ENCODE data around the gene POU2F3.
A peak's percentile ranks its signal among the peaks of the same experiment; 100 is the strongest.

POU2F3 gene

GRCh38 chr11:120296554-120296953 lies 56.6 kb downstream of the POU2F3 start:
- TF ChIP-seq RAD21 (IDR thresholded peaks at IDR 0.05; ENCODE audit: low read depth): no peak
- TF ChIP-seq, protein P1, sequence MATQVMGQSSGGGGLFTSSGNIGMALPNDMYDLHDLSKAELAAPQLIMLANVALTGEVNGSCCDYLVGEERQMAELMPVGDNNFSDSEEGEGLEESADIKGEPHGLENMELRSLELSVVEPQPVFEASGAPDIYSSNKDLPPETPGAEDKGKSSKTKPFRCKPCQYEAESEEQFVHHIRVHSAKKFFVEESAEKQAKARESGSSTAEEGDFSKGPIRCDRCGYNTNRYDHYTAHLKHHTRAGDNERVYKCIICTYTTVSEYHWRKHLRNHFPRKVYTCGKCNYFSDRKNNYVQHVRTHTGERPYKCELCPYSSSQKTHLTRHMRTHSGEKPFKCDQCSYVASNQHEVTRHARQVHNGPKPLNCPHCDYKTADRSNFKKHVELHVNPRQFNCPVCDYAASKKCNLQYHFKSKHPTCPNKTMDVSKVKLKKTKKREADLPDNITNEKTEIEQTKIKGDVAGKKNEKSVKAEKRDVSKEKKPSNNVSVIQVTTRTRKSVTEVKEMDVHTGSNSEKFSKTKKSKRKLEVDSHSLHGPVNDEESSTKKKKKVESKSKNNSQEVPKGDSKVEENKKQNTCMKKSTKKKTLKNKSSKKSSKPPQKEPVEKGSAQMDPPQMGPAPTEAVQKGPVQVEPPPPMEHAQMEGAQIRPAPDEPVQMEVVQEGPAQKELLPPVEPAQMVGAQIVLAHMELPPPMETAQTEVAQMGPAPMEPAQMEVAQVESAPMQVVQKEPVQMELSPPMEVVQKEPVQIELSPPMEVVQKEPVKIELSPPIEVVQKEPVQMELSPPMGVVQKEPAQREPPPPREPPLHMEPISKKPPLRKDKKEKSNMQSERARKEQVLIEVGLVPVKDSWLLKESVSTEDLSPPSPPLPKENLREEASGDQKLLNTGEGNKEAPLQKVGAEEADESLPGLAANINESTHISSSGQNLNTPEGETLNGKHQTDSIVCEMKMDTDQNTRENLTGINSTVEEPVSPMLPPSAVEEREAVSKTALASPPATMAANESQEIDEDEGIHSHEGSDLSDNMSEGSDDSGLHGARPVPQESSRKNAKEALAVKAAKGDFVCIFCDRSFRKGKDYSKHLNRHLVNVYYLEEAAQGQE (IDR thresholded peaks at IDR 0.05; ENCODE audit: low read depth): no peak
- TF ChIP-seq CREB1 (IDR thresholded peaks at IDR 0.05; ENCODE audit: low read depth): no peak
- no peak for TF ChIP-seq TCF12 (IDR thresholded peaks at IDR 0.05; ENCODE audit: low read depth)
- no peak for TF ChIP-seq NFIC (IDR thresholded peaks at IDR 0.05)
- no peak for TF ChIP-seq TEAD4 (IDR thresholded peaks at IDR 0.05)
- TF ChIP-seq FOXM1 (IDR thresholded peaks at IDR 0.05; ENCODE audit: borderline replicate concordance, low read depth): no peak
- TF ChIP-seq TAF1 (IDR thresholded peaks at IDR 0.05; ENCODE audit: low read depth): no peak
- no peak for TF ChIP-seq USF1 (IDR thresholded peaks at IDR 0.05)
- no peak for TF ChIP-seq MAX (IDR thresholded peaks at IDR 0.05)

GRCh38 chr11:120298461-120298860 lies 58.5 kb downstream of the POU2F3 start:
- TF ChIP-seq FOXM1 (IDR thresholded peaks at IDR 0.05; ENCODE audit: borderline replicate concordance, low read depth) (no peak), YY1 (IDR thresholded peaks at IDR 0.05; ENCODE audit: low read depth) (no peak), TEAD4 (IDR thresholded peaks at IDR 0.05) (no peak), TAF1 (IDR thresholded peaks at IDR 0.05; ENCODE audit: low read depth) (no peak), ZBTB7A (IDR thresholded peaks at IDR 0.05; ENCODE audit: low read depth) (no peak)

- TF ChIP-seq CEBPB (IDR thresholded peaks at IDR 0.05) (peak; percentile 51; the same call in 1 of the 2 replicates), TCF12 (IDR thresholded peaks at IDR 0.05; ENCODE audit: low read depth) (no peak)
These were observed 62.3 kb downstream of the POU2F3 start for GRCh38 chr11:120302001-120302805.

GRCh38 chr11:120303004-120303637 lies 63.2 kb downstream of the POU2F3 start:
- no peak for TF ChIP-seq FOXM1 (IDR thresholded peaks at IDR 0.05; ENCODE audit: borderline replicate concordance, low read depth)
- TF ChIP-seq RAD21 (IDR thresholded peaks at IDR 0.05; ENCODE audit: low read depth): peak; percentile 81

GRCh38 chr11:120304526-120304925 lies 64.6 kb downstream of the POU2F3 start:
- TF ChIP-seq, protein P1 (IDR thresholded peaks at IDR 0.05; ENCODE audit: low read depth): no peak
- TF ChIP-seq USF1 (IDR thresholded peaks at IDR 0.05): no peak
- no peak for TF ChIP-seq ZBTB7A (IDR thresholded peaks at IDR 0.05; ENCODE audit: low read depth)
- no peak for TF ChIP-seq NFIC (IDR thresholded peaks at IDR 0.05)
- TF ChIP-seq EP300 (IDR thresholded peaks at IDR 0.05; ENCODE audit: borderline replicate concordance): no peak

DNA sequence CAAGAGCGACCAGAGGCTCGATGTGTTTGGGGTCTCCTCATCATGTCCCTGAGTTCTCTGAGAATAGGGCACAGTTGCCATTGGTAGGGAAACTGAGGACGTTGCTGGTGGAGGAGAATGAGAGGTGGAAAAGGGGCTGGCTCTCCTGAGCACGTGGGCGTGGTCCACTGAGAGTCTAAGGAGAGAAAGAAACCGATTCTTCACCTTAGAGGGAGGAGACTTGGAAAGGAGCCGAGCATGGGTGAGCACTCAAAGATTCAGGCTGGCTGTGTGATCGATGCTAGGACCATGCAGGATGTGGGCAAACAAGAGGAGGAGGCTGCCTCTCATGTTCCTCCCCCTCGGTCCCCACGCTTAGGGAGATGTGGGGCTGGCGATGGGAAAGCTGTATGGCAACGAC lies 65.3 kb downstream of the POU2F3 start:
- TF ChIP-seq USF1 (IDR thresholded peaks at IDR 0.05) (peak; percentile 19; the same call in 1 of the 2 replicates), TAF1 (IDR thresholded peaks at IDR 0.05; ENCODE audit: low read depth) (no peak)
